ENCODE measurements around the gene KCNA1.

Gene KCNA1

DNA sequence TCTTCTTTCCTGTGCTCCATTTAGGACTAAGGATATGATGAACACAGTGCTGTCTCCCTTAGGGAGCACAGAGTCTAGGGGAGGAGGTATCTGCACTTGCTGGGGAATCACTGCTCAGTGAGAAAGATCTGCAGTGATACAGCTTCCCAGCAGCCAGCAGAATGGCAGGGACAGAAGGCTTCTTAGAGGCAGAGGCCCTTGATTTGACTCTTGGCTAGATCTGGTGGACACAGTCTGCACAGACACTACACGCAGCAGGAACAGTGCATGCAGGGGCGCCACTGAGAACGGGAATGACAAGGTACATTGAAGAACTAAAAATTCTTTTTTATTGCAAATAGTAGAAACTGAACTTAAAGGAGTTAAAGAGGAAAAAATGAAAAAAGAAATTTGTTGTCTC lies 51.6 kb downstream of the KCNA1 start:
- no peak for DNase-seq

GRCh38 chr12:4962539-4963486 lies 53.1 kb downstream of the KCNA1 start:
- no peak for DNase-seq

All from NCI-H2171 treated with DMSO at 0.1 percent for 48 hours (cell line).